Breast epithelium (tissue), 4 donors: ENCODE data around the gene CDH16. TPM values are rescaled to one million over a fixed set of nuclear protein-coding genes. Genes with fewer than 3 reads are reported as not detected.

ENCODE experiments used
- DNase-seq, 2 donors: peaks; one replicate each; pipeline ENCODE4 v3.0.0-alpha.2; 2019; ENCODE audit warnings: low spot score in 2 of 2
- H3K27ac ChIP-seq, 2 donors: fragments of 200-600 bp; sonication (generic) in 1 of 2; one replicate each; pipeline ENCODE4 v1.5.1; 2016 to 2019; ENCODE audit warnings: mild to moderate bottlenecking in 1 of 2
- H3K27me3 ChIP-seq, 2 donors: fragments of 200-600 bp; sonication (generic) in 1 of 2; one replicate each; pipeline versions ENCODE4 v1.5.1 to v1.6.0; 2017 to 2019; ENCODE audit warnings: control low read depth in 1 of 2, mild to moderate bottlenecking in 1 of 2
- H3K36me3 ChIP-seq: fragments of 200-600 bp; one replicate; pipeline ENCODE4 v1.5.1; 2019
- H3K4me1 ChIP-seq, 2 donors: fragments of 200-600 bp; sonication (generic); one replicate each; pipeline ENCODE4 v1.5.1; 2016 to 2019; ENCODE audit warnings: control low read depth in 1 of 2
- H3K4me3 ChIP-seq, 3 donors: fragments of 200-600 bp; sonication (generic); 1 replicate in 2 of 3; 2 replicates in 1 of 3; pipeline ENCODE4 v1.5.1; 2016 to 2019; ENCODE audit warnings: mild to moderate bottlenecking in 3 of 3, moderate library complexity in 2 of 3
- H3K9me3 ChIP-seq, 2 donors: fragments of 200-600 bp; sonication (generic) in 1 of 2; one replicate each; pipeline ENCODE4 v1.5.1; 2016 to 2019; ENCODE audit warnings: control low read depth in 1 of 2
- CTCF ChIP-seq, 3 donors: fragments of 450-650 bp; IDR thresholded peaks; one replicate each; pipeline ENCODE4 v1.5.1; 2016 to 2017; ENCODE audit warnings: antibody characterized with exemption in 3 of 3, mild to moderate bottlenecking in 3 of 3, moderate library complexity in 3 of 3
- POLR2A ChIP-seq: fragments of 450-650 bp; IDR thresholded peaks from one replicate; pipeline ENCODE4 v1.6.1; 2016; ENCODE audit warnings: antibody characterized with exemption, mild to moderate bottlenecking, moderate library complexity
- POLR2AphosphoS5 ChIP-seq, 3 donors: sonication (generic); formaldehyde crosslinking; IDR thresholded peaks; one replicate each; pipeline ENCODE4 v1.6.1; 2017; ENCODE audit warnings: antibody characterized with exemption in 3 of 3
- intact Hi-C: fragments of 100-400 bp; cut with DNase I; formaldehyde crosslinking; loops from one replicate; pipeline ENCODE4 v1.15.1; 2023; ENCODE audit warnings: low total_unique reads
- total RNA-seq, 3 donors: library from RNA; depleted of rRNA; stranded (reverse); fragments of >200 nt; gene quantifications; one replicate each; pipeline ENCODE4 v1.1.0, GENCODE V29; 2016

Gene CDH16
- total RNA-seq, 3 donors from 2014 or later, result not detected

DNA sequence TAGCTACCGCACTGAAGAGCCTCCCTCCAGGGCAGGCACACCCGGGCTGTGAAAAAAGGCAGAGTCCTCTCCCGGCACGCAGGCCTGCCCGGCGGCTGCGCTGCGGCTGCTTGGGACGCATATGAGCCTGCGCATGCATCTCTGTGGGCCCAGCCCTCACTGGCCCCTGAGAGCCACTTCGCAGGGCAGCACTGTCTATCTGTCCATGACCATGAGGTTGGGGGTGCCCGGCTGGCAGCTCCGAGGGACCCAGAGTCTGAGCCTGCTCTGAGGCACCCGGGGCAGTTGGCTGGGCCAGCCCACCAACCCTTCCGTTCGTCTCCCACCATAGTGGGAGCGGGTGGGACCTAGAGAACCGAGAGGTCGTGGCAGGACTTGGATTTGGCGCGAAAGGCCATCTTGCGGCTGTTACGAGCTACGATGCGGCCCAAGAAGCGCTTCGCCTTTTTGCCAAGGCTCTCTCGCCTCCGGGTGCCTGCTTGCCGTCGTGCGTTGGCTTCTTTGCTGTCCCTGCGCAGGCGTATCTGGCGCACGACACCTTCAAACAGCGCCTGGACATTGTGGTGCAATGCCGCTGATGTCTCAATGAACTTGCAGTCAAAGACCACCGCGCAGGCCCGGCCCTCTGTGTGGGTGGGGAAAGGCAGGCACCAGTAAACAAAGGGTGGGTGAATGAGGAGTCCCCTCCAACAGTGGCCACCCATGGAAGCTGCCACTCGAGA, 3.2 kb upstream of the CDH16 start:
- Histone ChIP-seq H3K9me3 (no peaks in the 10 kb centered on the region), H3K27me3 (peaks cover 0 to 14% of the 10 kb centered on the region in 2 donors), H3K36me3 (no peaks in the 10 kb centered on the region), H3K4me1 (peaks cover 0 to 6% of the 10 kb centered on the region in 2 donors), H3K27ac (no peak overlapping the region), H3K4me3 (no peak overlapping the region)
- TF ChIP-seq POLR2A (no peak), POLR2AphosphoS5 (IDR thresholded peaks at IDR 0.05) (no peak), CTCF (IDR thresholded peaks at IDR 0.05) (no peak)
- intact Hi-C loops, result no loop called here
- DNase-seq, result no peak

- no peak for DNase-seq
- Histone ChIP-seq H3K4me1 (peaks cover 0 to 6% of the 10 kb centered on the region in 2 donors), H3K9me3 (no peaks in the 10 kb centered on the region), H3K27ac (no peak overlapping the region), H3K36me3 (no peaks in the 10 kb centered on the region), H3K27me3 (peaks cover 0 to 14% of the 10 kb centered on the region in 2 donors), H3K4me3 (no peak overlapping the region)
- intact Hi-C loops, result no loop called here
- TF ChIP-seq CTCF (IDR thresholded peaks at IDR 0.05) (no peak), POLR2A (no peak), POLR2AphosphoS5 (IDR thresholded peaks at IDR 0.05) (no peak)
Measured at GRCh38 chr16:66920924-66921680, 2.4 kb upstream of the CDH16 start.

DNA sequence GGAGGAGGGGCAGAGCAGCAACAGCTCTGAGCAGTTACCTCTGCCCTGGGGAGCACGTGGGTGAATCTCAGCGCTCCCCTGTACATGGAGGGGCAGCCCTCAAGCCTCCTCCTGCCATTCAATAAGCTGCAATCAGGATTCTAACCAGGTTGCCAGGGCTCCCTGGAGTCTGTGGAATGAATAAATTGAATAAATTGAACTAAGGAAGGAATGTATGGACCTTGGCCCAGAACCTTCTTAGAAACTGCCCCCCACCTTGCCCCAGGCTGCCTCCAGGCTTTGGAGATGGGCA, 1.6 kb upstream of the CDH16 start:
- DNase-seq, result no peak
- Histone ChIP-seq H3K27ac (no peak overlapping the region), H3K27me3 (peaks cover 0 to 14% of the 10 kb centered on the region in 2 donors), H3K36me3 (no peaks in the 10 kb centered on the region), H3K9me3 (no peaks in the 10 kb centered on the region), H3K4me1 (peaks cover 0 to 4% of the 10 kb centered on the region in 2 donors), H3K4me3 (no peak overlapping the region)
- no peak for TF ChIP-seq POLR2AphosphoS5 (IDR thresholded peaks at IDR 0.05)
- TF ChIP-seq POLR2A, result no peak
- no peak for TF ChIP-seq CTCF (IDR thresholded peaks at IDR 0.05)
- intact Hi-C loops, result no loop called here

GRCh38 chr16:66919569-66920298, 1.0 kb upstream of the CDH16 start:
- TF ChIP-seq POLR2AphosphoS5 (IDR thresholded peaks at IDR 0.05), result no peak
- H3K27ac ChIP-seq, result no peak overlapping the region
- H3K27me3 ChIP-seq, result peaks cover 0 to 14% of the 10 kb centered on the region in 2 donors
- H3K9me3 ChIP-seq, result no peaks in the 10 kb centered on the region
- H3K36me3 ChIP-seq, result no peaks in the 10 kb centered on the region
- no peak overlapping the region for H3K4me3 ChIP-seq
- intact Hi-C loops, result no loop called here
- no peak for DNase-seq
- H3K4me1 ChIP-seq, result no peaks in the 10 kb centered on the region

- DNase-seq, result no peak
- no peak overlapping the region for H3K27ac ChIP-seq
Measured at GRCh38 chr16:66918355-66918754, 330 bp downstream of the CDH16 start.

More at GRCh38 chr16:66918355-66918754, 330 bp downstream of the CDH16 start:
- intact Hi-C loops, result no loop called here
- Histone ChIP-seq H3K9me3 (no peaks in the 10 kb centered on the region), H3K4me3 (no peak overlapping the region), H3K36me3 (no peaks in the 10 kb centered on the region), H3K27me3 (peaks cover 0 to 10% of the 10 kb centered on the region in 2 donors), H3K4me1 (no peaks in the 10 kb centered on the region)
- no peak for TF ChIP-seq CTCF (IDR thresholded peaks at IDR 0.05)
- TF ChIP-seq POLR2A, result no peak
- no peak for TF ChIP-seq POLR2AphosphoS5 (IDR thresholded peaks at IDR 0.05)
